Fibroblast of lung (primary cell): ENCODE measurements around the gene ZDHHC6.
A peak's percentile ranks its signal among the peaks of the same experiment; 100 is the strongest.

ENCODE experiments used
- CTCF ChIP-seq, 2 donors: IDR thresholded peaks in 1 of 2; conservative IDR thresholded peaks in 1 of 2; 1 replicate in 1 of 2; 2 replicates in 1 of 2; pipeline ENCODE4 v1.5.1; 2011 to 2012; ENCODE audit warnings: low read length in 2 of 2, control low read depth in 1 of 2, inconsistent platforms in 1 of 2, low read depth in 1 of 2, mild to moderate bottlenecking in 1 of 2
- EZH2 ChIP-seq: IDR thresholded peaks from 2 replicates; pipeline ENCODE4 v1.5.1; 2012; ENCODE audit warnings: low read length, control low read depth, mild to moderate bottlenecking; ENCODE audit errors: missing control alignments

- TF ChIP-seq CTCF (conservative IDR thresholded peaks at IDR 0.05 in 1 of 2, IDR thresholded peaks at IDR 0.05 in 1 of 2; ENCODE audit: low read depth in 1 of 2, low read length in 2 of 2), result peak; percentile 40 to 65
- TF ChIP-seq EZH2, result no peak
These were observed 25.3 kb upstream of the ZDHHC6 start for GRCh38 chr10:112471878-112472487.
